Fibroblast of mammary gland (primary cell): ENCODE results near the gene NME7.

Experiments
- DNase-seq: peaks from one replicate; pipeline ENCODE4 v3.0.0-alpha.2; 2010; ENCODE audit warnings: low read depth
- H3K4me3 ChIP-seq: 2 replicates; pipeline ENCODE4 v1.5.1; 2011; ENCODE audit warnings: low read depth, mild to moderate bottlenecking, low read length, moderate library complexity; ENCODE audit not compliant: control insufficient read depth
- TF ChIP-seq, protein P1 (sequence below): conservative IDR thresholded peaks from 2 replicates; pipeline ENCODE4 v1.5.1; 2011; ENCODE audit warnings: low read depth, low read length, inconsistent platforms; ENCODE audit not compliant: control insufficient read depth, insufficient read depth

NME7 gene

DNA sequence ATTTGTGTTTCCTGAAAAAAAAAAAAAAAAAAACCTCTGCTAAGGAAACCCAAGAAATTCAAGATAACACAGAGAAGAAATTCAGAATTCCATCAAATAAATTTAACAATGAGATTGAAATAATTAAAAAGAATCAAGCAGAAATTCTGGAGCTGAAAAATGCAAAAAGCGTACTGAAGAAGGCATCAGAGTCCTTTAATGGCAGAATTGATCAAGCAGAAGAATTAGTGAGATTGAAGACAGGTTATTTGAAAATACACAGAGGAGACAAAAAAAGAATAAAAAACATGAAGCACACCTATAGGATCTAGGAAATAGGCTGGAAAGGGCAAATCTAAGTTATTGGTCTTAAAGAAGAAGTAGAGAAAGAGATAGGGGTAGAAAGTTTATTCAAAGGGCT lies 38.2 kb downstream of the NME7 start:
- no peak overlapping the region for H3K4me3 ChIP-seq
- TF ChIP-seq, protein P1, sequence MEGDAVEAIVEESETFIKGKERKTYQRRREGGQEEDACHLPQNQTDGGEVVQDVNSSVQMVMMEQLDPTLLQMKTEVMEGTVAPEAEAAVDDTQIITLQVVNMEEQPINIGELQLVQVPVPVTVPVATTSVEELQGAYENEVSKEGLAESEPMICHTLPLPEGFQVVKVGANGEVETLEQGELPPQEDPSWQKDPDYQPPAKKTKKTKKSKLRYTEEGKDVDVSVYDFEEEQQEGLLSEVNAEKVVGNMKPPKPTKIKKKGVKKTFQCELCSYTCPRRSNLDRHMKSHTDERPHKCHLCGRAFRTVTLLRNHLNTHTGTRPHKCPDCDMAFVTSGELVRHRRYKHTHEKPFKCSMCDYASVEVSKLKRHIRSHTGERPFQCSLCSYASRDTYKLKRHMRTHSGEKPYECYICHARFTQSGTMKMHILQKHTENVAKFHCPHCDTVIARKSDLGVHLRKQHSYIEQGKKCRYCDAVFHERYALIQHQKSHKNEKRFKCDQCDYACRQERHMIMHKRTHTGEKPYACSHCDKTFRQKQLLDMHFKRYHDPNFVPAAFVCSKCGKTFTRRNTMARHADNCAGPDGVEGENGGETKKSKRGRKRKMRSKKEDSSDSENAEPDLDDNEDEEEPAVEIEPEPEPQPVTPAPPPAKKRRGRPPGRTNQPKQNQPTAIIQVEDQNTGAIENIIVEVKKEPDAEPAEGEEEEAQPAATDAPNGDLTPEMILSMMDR: no peak
- no peak for DNase-seq

DNA sequence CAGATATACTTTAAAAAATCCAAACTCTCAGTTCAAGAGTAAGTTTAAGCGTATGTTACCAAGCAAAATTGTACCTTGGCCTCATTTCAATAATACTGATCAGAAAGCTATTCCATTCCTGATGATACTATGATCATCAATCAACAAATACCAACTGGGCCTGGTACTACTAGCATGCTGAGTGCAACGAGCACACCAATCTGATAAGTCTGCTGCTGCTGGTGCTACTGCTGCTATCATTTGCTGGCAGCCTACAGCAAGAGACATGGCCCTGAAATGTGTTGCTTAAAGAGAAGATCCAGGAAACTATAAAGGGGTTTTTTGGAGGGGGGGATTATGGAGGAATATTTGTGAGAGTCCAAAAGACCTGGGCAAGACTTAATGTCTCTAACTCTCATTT lies 39.7 kb downstream of the NME7 start:
- TF ChIP-seq, protein P1: no peak
- H3K4me3 ChIP-seq: no peak overlapping the region
- DNase-seq: no peak

DNA sequence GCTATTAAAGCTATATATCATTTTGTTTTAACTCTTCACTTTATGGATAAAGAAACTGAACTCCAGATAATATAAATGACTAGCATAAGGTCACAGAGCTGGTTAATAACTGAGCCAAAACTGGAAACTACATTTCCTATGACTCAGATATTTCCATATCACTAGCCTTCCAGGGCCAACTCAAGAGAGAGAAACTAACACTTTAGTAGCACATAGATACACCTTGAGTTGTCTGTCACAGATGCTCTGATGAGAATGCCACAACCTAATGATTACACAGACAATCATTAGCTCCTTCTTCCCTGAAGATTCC lies 40.7 kb downstream of the NME7 start:
- DNase-seq: peak; percentile 56
- TF ChIP-seq, protein P1: no peak
- no peak overlapping the region for H3K4me3 ChIP-seq

DNA sequence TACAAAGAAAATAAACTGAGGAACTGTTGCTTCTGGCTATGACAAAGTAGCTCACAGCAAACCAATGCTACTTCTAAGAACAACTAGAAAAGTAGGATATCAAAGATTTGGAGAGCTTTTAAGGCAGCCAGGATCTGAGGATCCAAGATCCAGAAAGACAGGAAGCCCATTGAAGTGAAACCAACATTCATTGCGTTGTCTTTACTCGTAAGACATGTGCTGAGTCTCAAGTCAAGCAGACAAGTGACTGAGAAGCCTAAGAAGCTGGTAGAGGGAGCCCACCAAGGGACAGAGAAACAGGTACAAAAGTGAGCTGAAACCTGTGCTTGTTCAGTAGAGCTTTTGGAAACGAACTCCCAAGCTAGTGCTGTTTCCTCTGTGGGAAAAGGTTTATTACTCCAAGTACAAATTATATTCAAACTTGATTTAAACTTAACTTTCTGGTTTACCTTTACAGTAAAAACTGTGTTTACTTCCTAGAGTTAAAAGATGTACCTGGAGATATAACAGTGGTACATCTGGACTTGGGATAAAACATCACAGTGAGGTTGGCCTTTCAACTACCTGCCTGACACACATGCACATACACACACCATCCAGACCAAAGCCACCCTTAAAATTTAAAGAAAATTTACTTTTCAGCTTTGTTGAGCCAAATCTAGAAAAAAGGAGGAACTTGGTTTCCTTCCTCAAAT lies 41.2 kb downstream of the NME7 start:
- TF ChIP-seq, protein P1: no peak
- H3K4me3 ChIP-seq: no peak overlapping the region
- DNase-seq: no peak

DNA sequence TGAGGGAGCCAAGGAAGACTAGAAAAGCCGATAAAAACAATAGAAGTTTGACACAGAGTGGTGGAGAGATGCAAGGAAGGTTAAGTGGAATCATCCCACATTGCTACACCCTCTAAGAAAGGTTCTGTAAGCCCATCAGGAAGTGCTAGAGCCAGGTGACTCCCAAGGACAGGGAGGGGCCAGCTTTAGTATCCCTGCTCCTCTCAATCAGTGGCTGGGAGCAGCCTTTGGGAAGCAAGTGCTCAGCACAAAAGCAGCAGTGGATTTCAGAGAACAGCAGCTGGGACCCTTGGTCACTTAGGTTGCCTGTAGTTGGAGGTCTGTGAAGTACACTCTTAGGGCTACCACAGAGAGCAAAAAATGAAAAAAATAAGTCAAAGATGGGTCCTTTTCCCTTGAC lies 42.5 kb downstream of the NME7 start:
- no peak overlapping the region for H3K4me3 ChIP-seq
- TF ChIP-seq, protein P1: no peak
- no peak for DNase-seq

DNA sequence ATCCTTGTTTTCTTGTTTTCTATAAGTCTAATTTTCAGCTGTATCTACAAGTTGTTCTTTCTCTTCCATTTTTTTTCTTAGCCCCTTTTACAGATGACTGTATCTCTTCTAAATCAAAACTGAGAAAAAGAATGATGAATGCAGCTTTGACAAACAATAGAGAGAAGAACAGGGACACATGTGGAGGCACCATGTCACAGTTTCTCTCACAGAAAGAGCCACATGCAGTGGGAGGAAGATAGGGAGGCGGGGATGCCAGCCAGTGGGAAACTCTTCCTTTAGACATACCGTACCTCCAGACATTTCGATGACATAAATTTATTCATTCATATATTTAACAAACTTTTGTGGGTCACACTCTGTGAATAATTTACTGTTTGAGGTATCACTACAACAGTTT lies 45.5 kb downstream of the NME7 start:
- TF ChIP-seq, protein P1: no peak
- H3K4me3 ChIP-seq: no peak overlapping the region
- no peak for DNase-seq

DNA sequence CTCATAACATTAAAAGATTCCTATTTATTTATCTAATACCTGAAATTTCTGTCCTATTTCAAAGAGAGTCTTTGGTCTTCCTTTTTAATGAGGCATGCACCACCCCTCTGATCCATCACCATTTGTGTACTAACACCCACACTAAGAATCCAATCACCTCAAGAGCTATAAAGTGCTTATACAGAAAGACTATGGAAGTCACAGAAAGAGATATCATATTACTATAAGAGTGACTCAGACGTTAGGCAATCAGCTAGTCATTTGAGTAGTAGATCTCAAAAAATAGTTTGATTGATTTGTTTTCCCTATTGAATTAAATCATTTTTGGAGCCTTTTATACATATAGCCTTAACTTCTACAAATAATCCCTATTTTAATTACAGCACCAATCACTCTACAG lies 46.1 kb downstream of the NME7 start:
- peak; percentile 80 for DNase-seq
- H3K4me3 ChIP-seq: no peak overlapping the region
- TF ChIP-seq, protein P1: no peak
